ENCODE measurements around the gene RANBP17.

Gene RANBP17

GRCh38 chr5:171055875-171056454, 194.1 kb downstream of the RANBP17 start:
- no peak overlapping the region for H3K4me3 ChIP-seq (ENCODE audit: low read depth, low read length)
- DNase-seq (ENCODE audit: low read depth) = no peak
- TF ChIP-seq CTCF (IDR thresholded peaks at IDR 0.05; ENCODE audit: insufficient read depth, low read depth, low read length, missing control alignments) = no peak

GRCh38 chr5:171067540-171068130, 205.8 kb downstream of the RANBP17 start:
- TF ChIP-seq CTCF (IDR thresholded peaks at IDR 0.05; ENCODE audit: insufficient read depth, low read depth, low read length, missing control alignments) = no peak
- DNase-seq (ENCODE audit: low read depth) = no peak
- no peak overlapping the region for H3K4me3 ChIP-seq (ENCODE audit: low read depth, low read length)

- TF ChIP-seq CTCF (IDR thresholded peaks at IDR 0.05; ENCODE audit: insufficient read depth, low read depth, low read length, missing control alignments) = no peak
- DNase-seq (ENCODE audit: low read depth) = no peak
- no peak overlapping the region for H3K4me3 ChIP-seq (ENCODE audit: low read depth, low read length)
Measured at GRCh38 chr5:171074747-171075146, 212.9 kb downstream of the RANBP17 start.

GRCh38 chr5:171080186-171080938, 218.5 kb downstream of the RANBP17 start:
- no peak overlapping the region for H3K4me3 ChIP-seq (ENCODE audit: low read depth, low read length)
- no peak for TF ChIP-seq CTCF (IDR thresholded peaks at IDR 0.05; ENCODE audit: insufficient read depth, low read depth, low read length, missing control alignments)
- no peak for DNase-seq (ENCODE audit: low read depth)

- DNase-seq (ENCODE audit: low read depth) = no peak
- H3K4me3 ChIP-seq (ENCODE audit: low read depth, low read length) = no peak overlapping the region
- TF ChIP-seq CTCF (IDR thresholded peaks at IDR 0.05; ENCODE audit: insufficient read depth, low read depth, low read length, missing control alignments) = no peak
Measured at GRCh38 chr5:171081319-171081718, 219.5 kb downstream of the RANBP17 start.

GRCh38 chr5:171092194-171092593, 230.4 kb downstream of the RANBP17 start:
- no peak for DNase-seq (ENCODE audit: low read depth)
- no peak for TF ChIP-seq CTCF (IDR thresholded peaks at IDR 0.05; ENCODE audit: insufficient read depth, low read depth, low read length, missing control alignments)
- no peak overlapping the region for H3K4me3 ChIP-seq (ENCODE audit: low read depth, low read length)

All from GM12865 (cell line).